H1 (cell line): ENCODE data around the gene CAVIN1. TPM values are rescaled to one million over a fixed set of nuclear protein-coding genes. Genes with fewer than 3 reads are reported as not detected.

Experiments used
- CTCF ChIA-PET: fragments of 300-600 bp; sonication (Branson Sonifier 250); formaldehyde crosslinking; loops from one replicate; lab custom pipeline; 2021; ENCODE audit not compliant: partially characterized antibody; lab: Charles Lee
- POLR2A ChIA-PET: fragments of 300-600 bp; sonication (Branson Sonifier 250); formaldehyde crosslinking; loops from one replicate; lab custom pipeline; 2021; ENCODE audit warnings: inconsistent platforms; ENCODE audit not compliant: partially characterized antibody; lab: Charles Lee
- DNase-seq, 2 experiments: peaks; one replicate each; pipeline versions ENCODE4 v3.0.0 to v3.0.0-alpha.2; 2010 to 2022; ENCODE audit warnings: low spot score in 2 of 2, low read depth in 1 of 2, mixed read lengths in 1 of 2
- FAIRE-seq: peaks from 2 replicates; lab custom pipeline; 2011; peaks lifted over from hg19 to GRCh38; lab: Jason Lieb, UNC
- H2AFZ ChIP-seq: 2 replicates; pipeline ENCODE4 v1.8.1; 2012; ENCODE audit warnings: low read length, inconsistent platforms
- H2AK5ac ChIP-seq: 2 replicates; pipeline ENCODE4 v1.6.1; 2013; ENCODE audit warnings: low read depth, low read length
- H2BK120ac ChIP-seq: replicated peaks from 2 replicates; pipeline ENCODE3; 2013; ENCODE audit warnings: low read depth, low read length, inconsistent platforms
- H2BK12ac ChIP-seq: 2 replicates; pipeline ENCODE4 v1.6.1; 2013; ENCODE audit warnings: low read depth, low read length
- H2BK15ac ChIP-seq: 2 replicates; pipeline ENCODE4 v1.6.1; 2013; ENCODE audit warnings: low read length
- H2BK20ac ChIP-seq: 2 replicates; pipeline ENCODE4 v1.6.1; 2013; ENCODE audit warnings: low read length
- H2BK5ac ChIP-seq: 2 replicates; pipeline ENCODE4 v1.6.1; 2013; ENCODE audit warnings: low read depth, low read length
- H3K14ac ChIP-seq: 2 replicates; pipeline ENCODE4 v1.6.1; 2013; ENCODE audit warnings: inconsistent platforms; ENCODE audit not compliant: insufficient read length
- H3K18ac ChIP-seq: 2 replicates; pipeline ENCODE4 v1.6.1; 2013; ENCODE audit warnings: low read length; ENCODE audit errors: extremely low read depth
- H3K23ac ChIP-seq: 2 replicates; pipeline ENCODE4 v1.6.1; 2013; ENCODE audit warnings: inconsistent platforms; ENCODE audit not compliant: insufficient read length
- H3K23me2 ChIP-seq: 2 replicates; pipeline ENCODE4 v1.6.1; 2013; ENCODE audit warnings: low read depth, low read length
- H3K27ac ChIP-seq: 2 replicates; pipeline ENCODE4 v1.6.1; 2011; ENCODE audit warnings: low read depth, low read length, inconsistent platforms
- H3K27me3 ChIP-seq, 4 experiments: replicated peaks in 1 of 4; 1 replicate in 1 of 4; 2 replicates in 3 of 4; pipeline versions ENCODE4 v1.6.1 to v1.8.1; 2011 to 2013; ENCODE audit warnings: low read length in 3 of 4, mild to moderate bottlenecking in 3 of 4, inconsistent platforms in 2 of 4, mixed read lengths in 2 of 4, moderate library complexity in 1 of 4; ENCODE audit not compliant: control insufficient read depth in 3 of 4, insufficient read depth in 3 of 4; ENCODE audit errors: extremely low read depth in 1 of 4
- H3K36me3 ChIP-seq, 4 experiments: 2 replicates each; pipeline versions ENCODE4 v1.6.1 to v1.8.1; 2011 to 2013; ENCODE audit warnings: mild to moderate bottlenecking in 4 of 4, low read length in 3 of 4, moderate library complexity in 2 of 4, control low read depth in 1 of 4, inconsistent platforms in 1 of 4; ENCODE audit not compliant: insufficient read depth in 4 of 4, control insufficient read depth in 2 of 4
- H3K4ac ChIP-seq: replicated peaks from 2 replicates; pipeline ENCODE3; 2013; ENCODE audit warnings: low read length, low read depth, mixed read lengths, inconsistent platforms; ENCODE audit not compliant: insufficient read length
- H3K4me1 ChIP-seq, 4 experiments: replicated peaks in 1 of 4; 1 replicate in 1 of 4; 2 replicates in 3 of 4; pipeline versions ENCODE4 v1.6.1 to v1.8.1; 2011 to 2013; ENCODE audit warnings: low read length in 3 of 4, inconsistent platforms in 2 of 4, mixed read lengths in 1 of 4; ENCODE audit not compliant: insufficient read depth in 4 of 4, control insufficient read depth in 3 of 4
- H3K4me2 ChIP-seq, 2 experiments: 2 replicates each; pipeline versions ENCODE4 v1.6.1 to v1.8.1; 2011 to 2013; ENCODE audit warnings: low read depth in 2 of 2, low read length in 2 of 2, control low read depth in 1 of 2, inconsistent platforms in 1 of 2, mild to moderate bottlenecking in 1 of 2; ENCODE audit not compliant: insufficient read depth in 1 of 2
- H3K4me3 ChIP-seq, 4 experiments: fragments of 200-600, 300-600 bp in 1 of 4; sonication (generic), shearing (Covaris generic), sonication (Bioruptor Twin) in 1 of 4; 2 replicates each; pipeline versions ENCODE4 v1.5.1 to v1.8.1; 2011 to 2016; ENCODE audit warnings: low read length in 4 of 4, low read depth in 3 of 4, control low read depth in 2 of 4, inconsistent platforms in 2 of 4, mild to moderate bottlenecking in 2 of 4, mixed read lengths in 1 of 4, moderate library complexity in 1 of 4; ENCODE audit not compliant: insufficient read depth in 2 of 4; ENCODE audit errors: extremely low read depth in 1 of 4
- H3K56ac ChIP-seq: replicated peaks from 2 replicates; pipeline ENCODE3; 2013; ENCODE audit warnings: low read depth, mild to moderate bottlenecking, mixed read lengths, low read length, inconsistent platforms; ENCODE audit not compliant: insufficient read length
- H3K79me1 ChIP-seq: 2 replicates; pipeline ENCODE4 v1.6.1; 2013; ENCODE audit warnings: low read depth, low read length, control low read depth
- H3K79me2 ChIP-seq, 2 experiments: 2 replicates each; pipeline versions ENCODE4 v1.6.1 to v1.8.1; 2012 to 2013; ENCODE audit warnings: low read length in 2 of 2, mild to moderate bottlenecking in 2 of 2, inconsistent platforms in 1 of 2; ENCODE audit not compliant: insufficient read depth in 2 of 2, control insufficient read depth in 1 of 2
- H3K9ac ChIP-seq, 4 experiments: replicated peaks in 1 of 4; 1 replicate in 1 of 4; 2 replicates in 3 of 4; pipeline versions ENCODE4 v1.6.1 to v1.8.1; 2011 to 2013; ENCODE audit warnings: low read depth in 3 of 4, low read length in 3 of 4, control low read depth in 2 of 4, mild to moderate bottlenecking in 2 of 4, moderate library complexity in 2 of 4, inconsistent platforms in 1 of 4; ENCODE audit errors: extremely low read depth in 1 of 4
- H3K9me3 ChIP-seq, 2 experiments: 2 replicates each; pipeline versions ENCODE4 v1.6.1 to v1.8.1; 2012 to 2013; ENCODE audit warnings: mild to moderate bottlenecking in 2 of 2, moderate library complexity in 2 of 2, control low read depth in 1 of 2, inconsistent platforms in 1 of 2, low read depth in 1 of 2, low read length in 1 of 2, mixed read lengths in 1 of 2; ENCODE audit not compliant: insufficient read depth in 2 of 2
- H4K20me1 ChIP-seq, 2 experiments: replicated peaks in 1 of 2; 2 replicates each; pipeline versions ENCODE3 to v1.8.1; 2011 to 2013; ENCODE audit warnings: inconsistent platforms in 2 of 2, low read length in 2 of 2, mild to moderate bottlenecking in 1 of 2; ENCODE audit not compliant: insufficient read depth in 2 of 2, control insufficient read depth in 1 of 2
- H4K5ac ChIP-seq: 2 replicates; pipeline ENCODE4 v1.6.1; 2013; ENCODE audit warnings: low read length, low read depth, mixed read lengths, inconsistent platforms; ENCODE audit not compliant: insufficient read length
- H4K8ac ChIP-seq: 2 replicates; pipeline ENCODE4 v1.8.0; 2013; ENCODE audit warnings: mild to moderate bottlenecking, moderate library complexity, low read length, inconsistent platforms; ENCODE audit not compliant: insufficient read depth; ENCODE audit errors: extremely low read depth
- H4K91ac ChIP-seq: replicated peaks from 2 replicates; pipeline ENCODE3; 2013; ENCODE audit warnings: low read length, mixed read lengths, inconsistent platforms; ENCODE audit not compliant: insufficient read length
- WGBS, 2 experiments: shearing (Covaris generic) in 1 of 2; methylation state at CpG; one replicate each; pipeline versions ENCODE4 v1.1.6 to v1.1.7; 2013 to 2015; ENCODE audit warnings: low lambda C conversion rate in 2 of 2, mixed read lengths in 2 of 2, inconsistent platforms in 1 of 2, low coverage in 1 of 2, missing lambda C conversion rate in 1 of 2; ENCODE audit not compliant: insufficient replicate concordance in 2 of 2, insufficient coverage in 1 of 2, insufficient read length in 1 of 2; ENCODE audit errors: extremely low coverage in 1 of 2, missing lambda C conversion rate in 1 of 2; 5-methylcytosine and 5-hydroxymethylcytosine counted together
- polyA plus RNA-seq, 7 experiments: library from polyadenylated mRNA; depleted of rRNA in 3 of 7; stranded (reverse) in 5 of 7; unstranded in 2 of 7; fragments of >200 nt in 5 of 7; fragments of 200-250 nt in 2 of 7; gene quantifications; 1 replicate in 5 of 7; 2 replicates in 1 of 7; 4 replicates in 1 of 7; pipeline versions ENCODE4 v1.2.1 to v1.2.3, GENCODE V29; 2011 to 2013; ENCODE audit warnings: missing spikeins in 2 of 7, mixed read lengths in 2 of 7
- total RNA-seq: library from RNA; stranded (reverse); fragmentation: NEBNext Ultra II Directional; extraction: Animal tissue kit (Norgen Biotek cat#: 25700); gene quantifications from 2 replicates; pipeline ENCODE4 v1.2.1, GENCODE V29; 2021

Gene CAVIN1
- total and polyA plus RNA-seq, 2 of the 8 experiments (the other 6 are each of a cell fraction or from before 2014, with no cell fraction given): 16.2 to 41.6 TPM

DNA sequence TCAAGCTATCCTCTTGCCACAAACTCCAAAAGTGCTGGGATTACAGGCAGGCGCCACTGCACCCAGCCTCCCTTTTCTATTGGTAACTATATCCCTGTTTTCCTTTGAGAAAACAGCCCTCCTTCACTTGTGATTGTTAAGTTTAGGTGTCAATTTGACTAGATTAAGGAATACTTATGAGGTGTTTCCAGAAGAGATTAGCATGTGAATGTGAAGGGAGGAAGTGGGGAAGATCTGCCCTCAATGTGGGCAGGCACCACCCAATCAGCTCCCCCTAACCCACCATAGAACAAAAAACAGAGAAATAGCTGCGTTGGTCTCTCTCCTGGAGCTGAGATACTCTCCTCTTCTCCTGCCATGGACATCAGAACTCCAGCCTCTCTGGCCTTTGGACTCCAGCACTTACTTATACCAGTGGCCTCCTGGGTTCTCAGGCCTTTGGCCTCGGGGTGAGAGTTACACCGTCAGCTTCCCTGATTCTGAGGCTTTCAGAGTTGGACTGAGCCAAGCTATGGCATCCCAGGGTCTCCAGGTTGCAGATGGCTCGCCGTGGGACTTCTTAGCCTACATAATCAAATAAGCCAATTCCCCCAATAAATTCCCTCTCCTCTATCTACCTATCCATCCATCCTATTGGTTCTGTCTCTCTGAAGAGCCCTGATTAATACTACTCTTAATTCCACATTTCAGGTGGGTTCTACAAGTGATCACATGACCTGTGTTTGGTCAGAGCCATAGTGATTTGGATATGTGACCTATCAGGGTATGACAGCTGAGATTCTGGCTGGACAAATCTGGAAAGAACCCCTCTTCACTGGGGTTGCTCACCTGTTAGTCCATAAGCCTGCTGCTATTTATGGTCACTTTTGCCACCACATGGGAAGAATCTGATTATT lies 22.9 kb downstream of the CAVIN1 start:
- peaks cover 0 to 8% (median 4%) of the 10 kb centered on the region in 4 experiments; a peak in 3 of 8 replicates for H3K36me3 ChIP-seq
- H2AFZ ChIP-seq: no peak overlapping the region
- ChIA-PET POLR2A (interaction anchor here (0.6 to 5.3 kb wide), 10 partner anchors 12 to 695 kb away, joined by 3 to 33 read pairs (median 3); partner anchors contain the start of genes CAVIN1 and STAT3), CTCF (interaction anchor here (0.8 to 23.6 kb wide), 5 partner anchors 9 to 293 kb away, joined by 3 to 542 read pairs (median 3); no protein-coding TSS in a partner anchor)
- peak overlapping the region in 1 of 2 experiments; percentile 41; a peak in 1 of 4 replicates for H3K4me2 ChIP-seq
- H4K8ac ChIP-seq: no peak overlapping the region; the same call in 1 of the 2 replicates
- H3K23me2 ChIP-seq: no peaks in the 10 kb centered on the region
- peak overlapping the region; percentile 72; the same call in 1 of the 2 replicates for H2BK20ac ChIP-seq
- H3K27ac ChIP-seq: peak overlapping the region; percentile 21; the same call in 1 of the 2 replicates
- H2BK5ac ChIP-seq: peak overlapping the region; percentile 22; the same call in 1 of the 2 replicates
- peaks cover 5 to 23% (median 12%) of the 10 kb centered on the region in 4 experiments for H3K4me1 ChIP-seq
- no peaks in the 10 kb centered on the region for H3K27me3 ChIP-seq
- no peak overlapping the region for H2AK5ac ChIP-seq
- no peak overlapping the region for H4K91ac ChIP-seq
- H4K5ac ChIP-seq: peak overlapping the region; percentile 45
- H2BK12ac ChIP-seq: peak overlapping the region; percentile 30; the same call in 1 of the 2 replicates
- no peak overlapping the region for H3K4me3 ChIP-seq
- H3K9ac ChIP-seq: no peak overlapping the region
- H2BK15ac ChIP-seq: 0 out of 2 replicates have a peak overlapping the region, but pooled peaks have one; percentile 46
- WGBS, 2 experiments: 75% methylated on average over 6 of the region's 6 CpGs; no CpG with 5 or more reads in 1 of the 2 experiments
- peak overlapping the region; percentile 91 for H2BK120ac ChIP-seq
- H3K79me2 ChIP-seq: no peaks in the 10 kb centered on the region
- no peak overlapping the region for H3K56ac ChIP-seq
- no peaks in the 10 kb centered on the region for H4K20me1 ChIP-seq
- DNase-seq (no peak), FAIRE-seq (no peak)
- H3K9me3 ChIP-seq: no peaks in the 10 kb centered on the region
- H3K79me1 ChIP-seq: no peaks in the 10 kb centered on the region
- peak overlapping the region; percentile 17 for H3K18ac ChIP-seq
- H3K23ac ChIP-seq: no peak overlapping the region
- no peak overlapping the region for H3K4ac ChIP-seq
- H3K14ac ChIP-seq: no peak overlapping the region
